H9 (cell line): ENCODE data around the gene ZNF296. TPM values are rescaled to one million over a fixed set of nuclear protein-coding genes. Genes with fewer than 3 reads are reported as not detected.

Source experiments
- DNase-seq: peaks from one replicate; pipeline ENCODE4 v3.0.0-alpha.2; 2017
- H2AFZ ChIP-seq: one replicate; pipeline ENCODE4 v1.6.1; 2013; ENCODE audit warnings: mild to moderate bottlenecking, low read length, control low read depth, moderate library complexity
- H2AK5ac ChIP-seq: 2 replicates; pipeline ENCODE4 v1.6.1; 2013; ENCODE audit warnings: low read length, control low read depth, mixed read lengths; ENCODE audit not compliant: insufficient read length
- H2BK120ac ChIP-seq: one replicate; pipeline ENCODE4 v1.6.1; 2013; ENCODE audit warnings: low read depth, mild to moderate bottlenecking, low read length, control low read depth, inconsistent platforms; ENCODE audit not compliant: poor library complexity, severe bottlenecking
- H2BK12ac ChIP-seq: 2 replicates; pipeline ENCODE4 v1.6.1; 2013; ENCODE audit warnings: low read length, control low read depth, mixed read lengths, low read depth; ENCODE audit not compliant: insufficient read length
- H2BK15ac ChIP-seq: 2 replicates; pipeline ENCODE4 v1.6.1; 2013; ENCODE audit warnings: low read depth, low read length, control low read depth
- H2BK20ac ChIP-seq: one replicate; pipeline ENCODE4 v1.6.1; 2013; ENCODE audit warnings: low read depth, mild to moderate bottlenecking, low read length, control low read depth, inconsistent platforms; ENCODE audit not compliant: poor library complexity, severe bottlenecking
- H2BK5ac ChIP-seq: 2 replicates; pipeline ENCODE4 v1.6.1; 2013; ENCODE audit warnings: low read length, control low read depth, mixed read lengths; ENCODE audit not compliant: insufficient read length
- H3K14ac ChIP-seq: 2 replicates; pipeline ENCODE4 v1.6.1; 2013; ENCODE audit warnings: low read length, control low read depth; ENCODE audit not compliant: insufficient read depth
- H3K18ac ChIP-seq: 2 replicates; pipeline ENCODE4 v1.6.1; 2013; ENCODE audit warnings: low read depth, mild to moderate bottlenecking, mixed read lengths, low read length, control low read depth; ENCODE audit not compliant: insufficient read length
- H3K23ac ChIP-seq: 2 replicates; pipeline ENCODE4 v1.6.1; 2013; ENCODE audit warnings: low read length, control low read depth, mixed read lengths, low read depth; ENCODE audit not compliant: insufficient read length
- H3K23me2 ChIP-seq: 2 replicates; pipeline ENCODE4 v1.6.1; 2013; ENCODE audit warnings: low read depth, mild to moderate bottlenecking, mixed read lengths, low read length, control low read depth; ENCODE audit not compliant: insufficient read length, poor library complexity, severe bottlenecking
- H3K27ac ChIP-seq: 2 replicates; pipeline ENCODE4 v1.5.1; 2013; ENCODE audit warnings: low read length, control low read depth, mixed read lengths, low read depth; ENCODE audit not compliant: insufficient read length
- H3K27me3 ChIP-seq: 2 replicates; pipeline ENCODE4 v1.6.1; 2013; ENCODE audit warnings: low read length, control low read depth, inconsistent platforms; ENCODE audit not compliant: insufficient read depth
- H3K4ac ChIP-seq: 2 replicates; pipeline ENCODE4 v1.6.1; 2013; ENCODE audit warnings: low read depth, mild to moderate bottlenecking, control low read depth, inconsistent platforms, low read length, moderate library complexity
- H3K4me1 ChIP-seq: 2 replicates; pipeline ENCODE4 v1.6.1; 2013; ENCODE audit warnings: low read length, control low read depth, inconsistent platforms; ENCODE audit not compliant: insufficient read depth
- H3K4me2 ChIP-seq: 2 replicates; pipeline ENCODE4 v1.6.1; 2013; ENCODE audit warnings: low read length, control low read depth, mixed read lengths; ENCODE audit not compliant: insufficient read length, insufficient read depth
- H3K56ac ChIP-seq: 2 replicates; pipeline ENCODE4 v1.6.1; 2013; ENCODE audit warnings: low read depth, mild to moderate bottlenecking, mixed read lengths, low read length, control low read depth; ENCODE audit not compliant: insufficient read length
- H3K79me1 ChIP-seq: 2 replicates; pipeline ENCODE4 v1.6.1; 2013; ENCODE audit warnings: low read depth, mild to moderate bottlenecking, moderate library complexity, low read length, control low read depth, inconsistent platforms; ENCODE audit not compliant: insufficient read depth, poor library complexity, severe bottlenecking
- H3K79me2 ChIP-seq: 2 replicates; pipeline ENCODE4 v1.6.1; 2013; ENCODE audit warnings: low read length, control low read depth, inconsistent platforms; ENCODE audit not compliant: insufficient read depth
- H3K9ac ChIP-seq: 2 replicates; pipeline ENCODE4 v1.6.1; 2013; ENCODE audit warnings: low read length, control low read depth, mixed read lengths; ENCODE audit not compliant: insufficient read length; ENCODE audit errors: extremely low read depth
- H3K9me3 ChIP-seq: one replicate; pipeline ENCODE4 v1.6.1; 2013; ENCODE audit warnings: low read depth, low read length, inconsistent platforms; ENCODE audit not compliant: control insufficient read depth
- H3T11ph ChIP-seq: one replicate; pipeline ENCODE4 v1.6.1; 2013; ENCODE audit warnings: mild to moderate bottlenecking, low read length, control low read depth, inconsistent platforms
- H4K20me1 ChIP-seq: one replicate; pipeline ENCODE4 v1.6.1; 2013; ENCODE audit not compliant: control insufficient read depth, insufficient read length, insufficient read depth
- H4K5ac ChIP-seq: 2 replicates; pipeline ENCODE4 v1.6.1; 2013; ENCODE audit warnings: low read depth, mild to moderate bottlenecking, mixed read lengths, low read length, control low read depth; ENCODE audit not compliant: insufficient read length
- H4K8ac ChIP-seq: replicated peaks from 2 replicates; pipeline ENCODE4 v1.6.1; 2013; ENCODE audit warnings: low read length, control low read depth, mixed read lengths, low read depth; ENCODE audit not compliant: insufficient read length
- H4K91ac ChIP-seq: 2 replicates; pipeline ENCODE4 v1.6.1; 2013; ENCODE audit warnings: low read depth, mild to moderate bottlenecking, moderate library complexity, mixed read lengths, low read length, control low read depth; ENCODE audit not compliant: insufficient read length
- H3K27ac Mint-ChIP-seq, 3 experiments: 2 replicates in 2 of 3; 3 replicates in 1 of 3; pipeline ENCODE4 v1.8.0; 2020 to 2021; ENCODE audit warnings: mixed read lengths in 3 of 3, mild to moderate bottlenecking in 1 of 3, moderate library complexity in 1 of 3
- H3K27me3 Mint-ChIP-seq: 2 replicates; pipeline ENCODE4 v1.8.0; 2021; ENCODE audit warnings: low read depth, mild to moderate bottlenecking, moderate library complexity, mixed read lengths
- H3K36me3 Mint-ChIP-seq, 3 experiments: 2 replicates in 2 of 3; 3 replicates in 1 of 3; pipeline ENCODE4 v1.8.0; 2020 to 2021; ENCODE audit warnings: low read depth in 3 of 3, mixed read lengths in 3 of 3; ENCODE audit not compliant: insufficient read depth in 1 of 3
- H3K4me1 Mint-ChIP-seq, 2 experiments: 2 replicates each; pipeline ENCODE4 v1.8.0; 2020; ENCODE audit warnings: mixed read lengths in 2 of 2
- H3K4me3 Mint-ChIP-seq, 2 experiments: 2 replicates in 1 of 2; 3 replicates in 1 of 2; pipeline ENCODE4 v1.8.0; 2020 to 2021; ENCODE audit warnings: mild to moderate bottlenecking in 2 of 2, mixed read lengths in 2 of 2, moderate library complexity in 1 of 2
- H3K9me3 Mint-ChIP-seq, 2 experiments: 2 replicates in 1 of 2; 3 replicates in 1 of 2; pipeline ENCODE4 v1.8.0; 2020; ENCODE audit warnings: mild to moderate bottlenecking in 2 of 2, mixed read lengths in 2 of 2, moderate library complexity in 1 of 2
- CTCF ChIP-seq: fragments of 200-600 bp; sonication (generic); conservative IDR thresholded peaks from 3 replicates; pipeline ENCODE4 v1.8.0; 2021; ENCODE audit warnings: antibody characterized with exemption, mild to moderate bottlenecking
- WGBS: extraction: QIAGEN DNeasy Blood & Tissue Kit; methylation state at CpG from one replicate; pipeline ENCODE4 v1.1.7; 2013; ENCODE audit warnings: missing lambda C conversion rate, low lambda C conversion rate, mixed read lengths; ENCODE audit not compliant: insufficient read length; ENCODE audit errors: extremely low coverage; 5-methylcytosine and 5-hydroxymethylcytosine counted together
- total RNA-seq: library from RNA; stranded (reverse); gene quantifications from 2 replicates; pipeline ENCODE4 v1.2.1, GENCODE V29; 2021

Gene ZNF296
- total RNA-seq, 1 experiment from 2014 or later: 14.8 TPM

- H3K27me3 Mint-ChIP-seq: no peaks in the 10 kb centered on the region
- no peak overlapping the region for H3K4me2 ChIP-seq
These were observed 27.4 kb upstream of the ZNF296 start for GRCh38 chr19:45103508-45104319.

More at GRCh38 chr19:45103508-45104319, 27.4 kb upstream of the ZNF296 start:
- H3K4me1 ChIP-seq: no peaks in the 10 kb centered on the region; the same call in 1 of the 2 replicates
- H4K91ac ChIP-seq: no peak overlapping the region
- no peak overlapping the region for H3K27ac ChIP-seq
- no peaks in the 10 kb centered on the region for H4K20me1 ChIP-seq
- no peak overlapping the region for H3K9ac ChIP-seq
- no peaks in the 10 kb centered on the region for H3K9me3 ChIP-seq
- no peaks in the 10 kb centered on the region for H3K27me3 ChIP-seq
- H2AFZ ChIP-seq: no peak overlapping the region
- H3K9me3 Mint-ChIP-seq: no peaks in the 10 kb centered on the region; a peak in 1 of 5 replicates
- no peak for DNase-seq
- no peaks in the 10 kb centered on the region for H3K23me2 ChIP-seq
- peak overlapping the region; percentile 46 to 86 (median 48) for H3K27ac Mint-ChIP-seq
- no CpG with 5 or more reads among the region's 26 CpGs for WGBS
- H2BK15ac ChIP-seq: no peak overlapping the region
- H3K18ac ChIP-seq: no peak overlapping the region
- no peak overlapping the region for H4K8ac ChIP-seq
- H3K4me3 Mint-ChIP-seq: peak overlapping the region; percentile 12 to 53; a peak in 4 of 5 replicates
- peaks cover 0 to 6% (median 4%) of the 10 kb centered on the region in 3 experiments; a peak in 2 of 7 replicates for H3K36me3 Mint-ChIP-seq
- no peak overlapping the region for H3K56ac ChIP-seq
- H2BK20ac ChIP-seq: no peak overlapping the region
- no peak overlapping the region for H2BK120ac ChIP-seq
- H2AK5ac ChIP-seq: no peak overlapping the region
- no peak overlapping the region for H3K4ac ChIP-seq
- no peak overlapping the region; the same call in 1 of the 2 replicates for H3K14ac ChIP-seq
- H4K5ac ChIP-seq: no peak overlapping the region
- H3K79me1 ChIP-seq: no peaks in the 10 kb centered on the region
- no peak overlapping the region for H3K23ac ChIP-seq
- H2BK5ac ChIP-seq: no peak overlapping the region
- no peak overlapping the region for H2BK12ac ChIP-seq
- H3T11ph ChIP-seq: no peak overlapping the region
- H3K4me1 Mint-ChIP-seq: peaks cover 58 to 63% of the 10 kb centered on the region in 2 experiments
- TF ChIP-seq CTCF: no peak
- peaks cover 26% of the 10 kb centered on the region for H3K79me2 ChIP-seq
